DMS153 (cell line): ENCODE results near the gene ZNF282.
A peak's percentile ranks its signal among the peaks of the same experiment; 100 is the strongest.

Experiments used
- DNase-seq: peaks from one replicate; lab custom pipeline; 2025; lab: John Stamatoyannopoulos, UW

ZNF282 gene

DNA sequence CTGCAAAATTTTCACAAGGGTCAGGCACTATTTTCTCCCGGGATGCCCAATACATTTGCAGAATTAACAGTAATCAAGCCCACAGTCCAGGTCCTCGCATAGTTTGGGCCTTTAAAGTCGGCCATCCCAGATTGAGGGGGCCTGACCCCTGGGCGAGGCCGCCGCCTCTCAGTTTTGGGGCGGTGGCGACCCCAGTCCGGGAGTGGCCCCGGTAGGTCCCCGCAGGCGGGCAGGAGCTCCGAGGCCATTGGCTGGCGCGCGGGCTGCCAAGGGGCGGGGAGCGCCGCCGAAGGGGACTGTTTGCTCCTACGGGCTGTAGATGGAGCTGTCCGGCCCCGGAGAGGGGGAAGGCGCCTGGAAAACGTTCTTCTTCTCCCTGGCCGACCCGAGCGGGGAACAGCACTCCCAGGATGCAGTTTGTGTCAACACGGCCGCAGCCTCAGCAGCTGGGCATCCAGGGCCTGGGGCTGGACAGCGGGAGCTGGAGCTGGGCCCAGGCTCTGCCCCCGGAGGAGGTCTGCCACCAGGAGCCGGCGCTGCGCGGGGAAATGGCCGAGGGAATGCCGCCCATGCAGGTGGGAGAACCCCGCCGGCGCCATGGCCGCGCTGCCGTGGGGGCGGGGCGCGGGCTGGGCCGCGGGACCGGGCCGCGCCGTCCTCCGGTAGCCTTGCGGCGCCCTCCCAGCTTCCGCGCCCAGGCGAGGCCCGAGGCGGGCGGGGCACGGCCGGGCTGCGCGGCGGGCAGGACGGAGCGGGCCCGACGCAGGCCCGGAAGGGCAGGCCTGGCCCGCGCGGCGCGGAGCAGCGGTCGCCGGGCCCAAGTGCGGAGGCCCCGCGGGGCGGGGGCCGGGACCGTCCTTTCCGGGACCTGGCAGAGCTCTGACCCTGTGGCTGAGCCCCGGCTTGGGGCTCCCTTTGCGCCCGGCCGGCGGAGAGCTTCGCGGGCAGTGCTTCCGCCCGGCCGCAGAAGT is at the start of gene ZNF282:
Gene ZNF282, plus strand, starts transcription at position 367 of the 971 bp plus-strand sequence. Its CDS starts 44 bp downstream, at position 411.
- peak; percentile 83 for DNase-seq

DNA sequence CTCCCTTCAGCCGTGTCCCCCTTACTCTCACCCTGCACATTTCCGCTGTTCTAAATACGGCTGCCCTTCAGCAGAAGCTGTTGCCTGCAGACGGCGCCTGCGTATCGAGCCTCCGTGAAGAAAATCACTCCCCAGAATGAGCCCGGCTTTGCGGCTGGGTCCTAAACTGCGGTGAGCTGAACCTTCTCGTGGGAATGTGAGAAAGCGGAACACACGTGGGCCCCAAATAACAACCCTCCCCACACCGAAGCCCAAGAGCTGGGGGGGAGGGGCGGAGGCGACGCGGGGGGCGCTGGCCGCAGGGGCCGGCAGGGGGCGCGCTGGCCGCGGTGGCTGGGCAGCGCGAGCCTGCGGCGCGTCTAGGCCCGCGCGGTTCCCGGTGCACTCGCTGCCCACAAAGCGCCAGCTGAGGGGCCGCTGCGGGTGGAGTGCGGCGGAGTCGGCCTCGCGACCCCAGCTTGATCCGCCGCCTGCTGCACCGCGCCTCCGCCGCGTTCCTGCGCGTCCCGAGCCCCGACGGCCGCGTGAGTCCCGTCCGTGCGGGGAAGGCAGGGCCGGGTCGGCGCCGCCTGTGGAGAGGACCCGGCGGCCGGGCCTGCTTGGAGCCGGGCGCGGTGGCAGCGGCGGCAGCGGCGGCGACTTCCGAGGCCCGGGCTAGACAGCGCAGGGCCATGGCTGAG is 48.1 kb upstream of the ZNF282 start, which contains the start of gene ZNF398:
Gene ZNF398, plus strand, starts transcription at position 382 of the 680 bp plus-strand sequence. Its CDS starts 290 bp downstream, at position 672.
- DNase-seq: peak; percentile 51

DNA sequence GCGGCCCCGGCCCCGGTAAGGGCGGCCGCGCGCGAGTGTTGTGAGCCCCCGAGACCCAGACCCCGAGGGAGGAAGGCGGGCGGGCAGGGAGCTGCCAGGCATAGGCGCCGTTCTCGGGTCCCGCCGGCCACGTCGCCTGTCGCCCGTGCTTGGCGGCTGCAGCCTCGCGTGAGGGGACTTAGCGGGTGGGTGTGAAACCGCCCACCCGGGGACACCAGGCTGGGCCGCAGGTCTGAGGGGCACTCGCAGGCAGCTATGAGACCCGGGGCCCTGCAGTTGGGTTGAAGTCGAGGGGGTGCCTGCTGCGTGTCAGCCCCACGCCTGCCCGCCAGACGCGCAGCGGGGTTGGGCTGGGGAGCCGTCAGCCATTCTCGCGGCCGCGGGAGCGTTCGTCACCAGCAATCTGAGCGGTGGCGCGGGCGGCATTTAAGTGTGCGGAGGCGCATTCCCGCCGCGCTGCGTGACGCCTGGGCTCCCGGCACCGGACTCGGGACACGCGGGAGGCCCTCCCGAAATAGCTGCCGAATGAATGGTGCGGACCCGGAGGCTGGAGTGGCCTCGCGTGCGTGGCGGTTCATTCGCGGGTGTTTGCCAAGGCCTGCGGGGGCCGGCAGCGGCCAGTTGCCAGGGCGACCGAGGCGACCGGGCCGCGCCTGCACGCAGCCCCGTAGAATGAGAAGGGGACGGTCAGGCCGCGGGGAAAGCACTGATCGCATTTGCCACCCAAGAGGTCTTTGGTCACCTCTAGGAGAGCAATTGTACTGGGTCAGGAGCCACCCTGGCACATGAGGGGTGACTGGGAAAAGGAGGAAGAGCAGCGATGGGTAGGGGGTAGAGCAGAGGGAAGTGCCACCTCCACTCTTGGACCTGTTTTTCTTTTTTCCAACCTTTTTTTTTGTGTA is 47.3 kb upstream of the ZNF282 start:
- no peak for DNase-seq

DNA sequence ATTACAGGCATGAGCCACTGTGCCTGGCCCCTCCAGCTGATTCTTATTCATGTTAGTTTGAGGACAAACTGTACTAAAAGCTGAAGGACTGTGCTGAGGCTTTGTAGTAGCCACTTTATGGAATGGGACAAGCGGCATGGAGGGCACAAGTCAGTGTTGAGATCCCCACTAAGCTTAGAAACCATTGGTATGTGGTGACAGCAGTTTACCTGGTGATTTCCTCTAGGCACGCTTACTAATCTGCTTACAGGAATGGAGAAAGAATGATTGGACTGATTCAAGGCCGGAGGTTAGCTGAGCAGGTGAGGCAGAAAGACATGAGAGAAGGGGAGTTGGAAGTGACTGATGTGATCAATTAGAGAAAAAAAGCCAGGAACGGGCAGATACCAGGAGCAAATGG is 44.4 kb upstream of the ZNF282 start:
- no peak for DNase-seq

DNA sequence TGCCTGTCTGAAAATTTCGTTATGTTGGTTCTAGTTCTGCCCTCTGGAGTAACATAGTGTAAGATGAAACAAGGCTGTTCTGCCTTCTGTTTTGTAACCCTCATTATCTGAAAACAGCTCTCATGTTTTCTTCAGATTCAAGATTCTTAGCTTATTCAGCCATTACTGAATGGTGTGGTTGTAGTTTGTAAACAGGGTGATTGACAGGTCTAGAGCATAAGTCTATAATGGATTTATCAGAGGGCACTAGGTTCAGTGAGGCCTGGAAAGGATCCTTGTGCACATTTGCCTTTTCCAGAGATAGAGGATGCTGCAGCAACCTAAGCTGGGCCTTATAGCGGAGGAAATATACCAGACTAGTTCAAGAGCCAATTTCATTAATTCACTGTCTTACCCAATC is 42.0 kb upstream of the ZNF282 start:
- no peak for DNase-seq

DNA sequence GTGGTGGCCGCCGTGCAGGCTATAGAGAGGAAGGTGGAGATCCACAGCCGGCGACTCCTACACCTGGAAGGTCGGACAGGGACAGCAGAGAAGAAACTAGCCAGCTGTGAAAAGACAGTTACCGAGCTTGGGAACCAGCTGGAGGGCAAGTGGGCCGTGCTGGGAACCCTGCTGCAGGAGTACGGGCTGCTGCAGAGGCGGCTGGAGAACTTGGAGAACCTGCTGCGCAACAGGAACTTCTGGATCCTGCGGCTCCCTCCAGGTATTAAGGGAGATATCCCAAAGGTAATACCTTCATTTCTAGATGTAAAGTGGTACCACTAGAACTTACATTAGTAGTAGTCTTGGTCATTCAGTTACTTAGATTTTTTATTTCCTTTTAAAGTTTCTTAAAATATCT is 41.3 kb upstream of the ZNF282 start:
- no peak for DNase-seq

DNA sequence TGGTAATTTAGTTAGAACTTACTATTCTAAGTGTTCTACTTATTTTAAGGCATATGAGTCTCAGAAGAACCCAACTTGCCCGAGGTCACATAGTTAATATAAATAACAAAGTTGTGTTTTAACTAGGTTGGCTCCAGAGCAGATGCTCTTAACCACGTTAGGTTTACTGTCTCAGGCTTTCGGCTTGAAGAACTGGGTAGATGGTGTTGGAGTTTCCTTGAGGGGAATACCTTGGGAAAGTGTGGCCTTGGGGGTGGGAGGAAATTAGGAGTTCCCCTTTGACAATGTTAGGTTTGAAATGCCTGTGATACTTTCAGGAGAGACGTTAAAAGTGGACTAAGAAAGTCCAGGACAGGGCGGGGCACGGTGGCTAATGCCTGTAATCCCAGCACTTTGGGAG is 38.4 kb upstream of the ZNF282 start:
- no peak for DNase-seq

DNA sequence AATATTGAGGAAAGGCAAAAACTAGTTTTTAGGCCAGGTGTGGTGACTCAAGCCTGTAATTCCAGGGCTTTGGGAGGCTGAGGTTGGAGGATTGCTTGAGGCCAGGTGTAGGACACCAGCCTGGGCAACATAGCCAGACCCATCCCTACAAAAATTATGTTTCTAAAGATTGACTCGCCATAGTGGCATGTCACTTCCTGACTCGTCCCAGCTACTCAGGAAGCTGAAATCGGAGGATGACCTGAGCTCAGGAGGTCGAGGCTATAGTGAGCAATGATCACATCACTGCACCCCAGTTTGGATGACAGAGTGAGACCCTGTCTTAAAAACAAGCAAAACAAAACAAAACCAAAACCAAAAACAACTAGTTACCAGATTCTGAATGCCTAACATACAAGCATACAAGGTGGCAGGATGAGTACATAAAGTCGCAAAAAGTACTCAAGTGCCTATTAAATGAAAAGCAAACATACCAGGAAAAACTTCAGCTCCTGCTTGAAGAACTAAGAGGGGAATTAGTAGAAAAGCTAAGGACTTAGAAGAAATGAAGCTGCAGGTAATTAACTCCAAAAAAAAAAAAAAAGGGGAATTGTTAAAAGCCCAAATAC is 34.0 kb upstream of the ZNF282 start:
- DNase-seq: no peak

DNA sequence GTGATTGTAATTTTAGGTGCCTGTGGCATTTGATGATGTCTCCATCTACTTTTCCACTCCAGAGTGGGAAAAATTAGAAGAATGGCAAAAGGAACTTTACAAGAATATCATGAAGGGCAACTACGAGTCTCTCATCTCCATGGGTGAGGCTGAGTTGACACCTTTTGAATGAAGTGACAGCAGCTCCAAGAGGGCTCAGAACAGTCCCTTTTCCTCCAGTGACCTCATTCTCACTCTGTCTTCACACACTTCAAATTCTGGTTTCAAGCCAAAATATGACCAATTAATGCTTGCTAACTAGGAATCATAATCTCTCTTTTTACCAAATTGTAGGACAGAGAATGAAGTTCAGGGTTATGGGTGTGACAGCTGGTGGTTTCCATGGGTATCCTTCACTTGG is 29.2 kb upstream of the ZNF282 start:
- no peak for DNase-seq

DNA sequence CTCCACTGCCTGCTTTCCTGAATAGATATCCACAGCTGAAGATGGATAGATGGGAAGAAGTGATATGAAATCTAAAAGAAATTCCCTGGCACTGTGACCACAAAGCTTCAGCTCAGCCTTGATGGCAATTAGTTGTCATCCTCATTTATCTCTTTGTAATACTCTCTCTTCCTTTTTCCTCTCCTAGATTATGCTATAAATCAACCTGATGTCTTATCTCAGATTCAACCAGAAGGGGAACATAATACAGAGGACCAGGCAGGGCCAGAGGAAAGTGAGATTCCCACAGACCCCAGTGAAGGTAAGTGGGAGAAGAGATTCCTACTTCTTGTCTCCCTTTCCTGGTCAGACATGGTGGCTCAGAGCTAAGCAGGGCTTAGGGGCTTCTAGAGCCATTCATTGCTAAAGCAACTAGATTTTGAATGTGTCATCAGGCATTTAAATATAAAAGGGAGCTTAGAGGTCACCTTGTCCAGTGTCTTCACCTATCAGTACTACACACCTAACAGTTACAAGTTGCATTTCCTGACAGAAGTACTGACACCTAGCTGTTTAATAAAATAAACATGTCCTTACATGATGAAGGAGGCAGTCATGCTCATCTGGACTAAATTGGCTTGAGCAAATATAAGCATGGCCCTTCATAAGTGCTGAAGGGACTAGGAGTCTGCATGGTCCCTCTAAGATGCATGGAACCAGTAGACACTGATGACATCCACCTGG is 28.6 kb upstream of the ZNF282 start:
- no peak for DNase-seq

DNA sequence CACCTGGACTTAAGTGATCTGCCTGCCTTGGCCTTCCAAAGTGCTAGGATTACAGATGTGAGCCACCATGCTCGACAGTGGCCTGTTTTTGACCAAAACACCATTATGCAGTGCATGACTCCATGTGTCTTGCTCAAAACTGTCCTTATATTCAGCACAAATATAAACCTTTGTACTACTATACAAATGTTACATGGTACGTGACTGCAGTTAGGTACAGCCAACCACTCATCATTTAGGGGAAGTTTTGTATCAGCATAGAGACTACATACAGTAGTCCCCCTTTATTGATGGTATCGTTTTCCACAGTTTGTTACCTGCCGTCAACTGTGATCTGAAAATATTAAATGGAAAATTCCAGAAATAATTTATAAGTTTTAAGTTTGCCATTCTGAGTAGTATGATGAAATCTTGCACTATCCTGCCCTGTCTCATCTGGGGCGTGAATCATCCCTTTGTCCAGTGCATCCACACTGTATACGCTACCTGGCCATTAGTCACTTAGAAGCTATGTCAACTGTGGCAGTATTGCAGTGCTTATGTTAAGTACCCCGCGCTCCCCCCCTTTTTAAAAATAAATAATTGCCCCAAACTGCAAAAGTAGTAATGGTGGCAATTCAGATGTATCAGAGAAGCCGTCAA is 23.3 kb upstream of the ZNF282 start:
- DNase-seq: no peak

DNA sequence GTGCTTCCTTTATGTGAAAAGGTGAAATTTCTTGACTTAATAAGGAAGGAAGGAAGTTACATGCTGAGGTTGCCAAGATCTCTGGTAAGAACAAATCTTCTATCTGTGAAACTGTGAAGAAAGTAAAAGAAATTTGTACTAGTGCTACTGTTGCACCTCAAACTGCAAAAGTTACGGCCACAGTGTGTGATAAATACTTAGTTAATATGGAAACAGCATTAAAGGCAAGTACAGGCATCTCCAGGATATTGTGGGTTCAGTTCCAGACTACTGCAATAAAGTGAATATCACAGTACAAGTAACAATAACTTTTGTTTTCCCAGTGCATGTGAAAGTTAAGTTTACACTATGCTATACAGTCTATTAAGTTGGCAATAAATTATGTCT is 22.8 kb upstream of the ZNF282 start:
- DNase-seq: no peak

DNA sequence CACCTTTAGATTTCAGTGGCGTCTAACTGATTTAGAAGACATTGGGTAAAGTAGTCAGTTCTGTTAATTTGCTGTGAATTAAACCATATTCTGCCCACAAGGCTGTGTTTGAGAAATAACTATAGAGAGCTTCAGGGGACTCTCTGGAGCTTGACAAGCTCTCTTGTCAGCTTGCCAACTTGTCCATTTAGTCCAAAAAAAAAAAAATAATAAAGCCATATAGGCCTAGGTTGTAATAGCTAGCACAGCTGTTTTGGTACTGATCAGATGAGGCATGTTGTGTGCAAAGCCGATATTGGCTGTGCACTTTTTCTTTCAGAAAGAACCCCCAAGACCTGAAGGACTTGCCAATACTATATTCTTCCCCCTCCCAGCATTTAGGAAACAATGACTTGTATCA is 20.2 kb upstream of the ZNF282 start:
- DNase-seq: no peak

DNA sequence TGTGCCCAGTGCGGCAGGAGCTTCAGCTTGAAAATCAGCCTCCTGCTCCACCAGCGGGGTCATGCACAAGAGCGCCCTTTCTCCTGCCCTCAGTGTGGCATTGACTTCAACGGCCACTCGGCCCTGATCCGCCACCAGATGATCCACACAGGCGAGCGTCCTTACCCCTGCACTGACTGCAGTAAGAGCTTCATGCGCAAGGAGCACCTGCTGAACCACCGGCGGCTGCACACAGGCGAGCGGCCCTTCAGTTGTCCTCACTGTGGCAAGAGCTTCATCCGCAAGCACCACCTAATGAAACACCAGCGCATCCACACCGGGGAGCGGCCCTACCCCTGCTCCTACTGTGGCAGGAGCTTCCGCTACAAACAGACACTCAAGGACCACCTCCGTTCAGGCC is 16.1 kb upstream of the ZNF282 start:
- DNase-seq: no peak

DNA sequence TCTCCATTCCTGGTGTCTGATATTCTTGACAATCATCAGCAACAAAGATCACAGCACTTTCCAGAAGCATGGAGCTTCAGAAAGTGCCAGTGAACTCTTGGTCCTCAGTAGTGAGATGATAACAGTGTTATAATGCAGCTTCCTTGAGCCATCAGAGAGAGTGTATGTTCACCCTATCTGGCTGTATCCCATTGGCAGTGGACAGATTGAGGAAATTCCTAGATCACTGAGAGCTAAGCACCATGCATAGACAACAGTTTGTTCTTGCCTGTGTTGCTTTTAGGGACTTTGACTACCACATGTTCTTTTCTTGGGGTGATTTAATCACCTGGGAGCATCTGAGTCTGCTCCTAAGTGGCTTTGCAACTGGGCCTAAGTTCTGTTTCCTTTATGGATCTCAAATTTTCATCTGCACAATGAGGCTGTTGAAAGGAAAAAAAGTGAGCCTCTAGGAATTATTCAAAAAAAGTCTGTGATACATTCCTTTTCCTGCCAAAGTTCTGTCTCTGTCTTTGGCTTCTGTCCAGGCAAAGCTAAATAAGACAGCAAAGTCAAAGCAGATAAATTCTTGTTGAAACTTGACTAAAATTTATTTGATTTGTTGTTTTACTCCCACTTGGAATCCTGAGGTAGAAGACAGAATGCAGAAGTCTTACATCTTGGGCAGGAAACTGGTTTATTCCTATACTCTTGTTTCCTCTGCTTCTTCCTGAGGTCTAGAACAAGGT is 14.5 kb upstream of the ZNF282 start:
- DNase-seq: no peak

DNA sequence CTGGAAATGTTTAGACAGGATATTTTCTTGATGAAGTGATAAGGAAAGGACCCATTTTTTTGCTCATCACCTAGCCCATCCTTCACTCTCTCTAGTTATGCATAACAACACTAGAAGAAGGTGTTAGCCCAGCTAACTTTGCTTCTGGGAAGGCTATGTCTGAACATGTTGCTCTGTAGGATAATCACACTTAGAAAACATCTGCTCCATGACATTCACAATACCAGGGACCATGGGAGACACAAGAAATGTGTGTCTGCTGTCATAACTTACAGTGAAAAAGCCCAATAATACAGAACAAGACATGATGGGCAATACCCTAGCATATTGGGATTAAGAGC is 13.9 kb upstream of the ZNF282 start:
- DNase-seq: no peak

DNA sequence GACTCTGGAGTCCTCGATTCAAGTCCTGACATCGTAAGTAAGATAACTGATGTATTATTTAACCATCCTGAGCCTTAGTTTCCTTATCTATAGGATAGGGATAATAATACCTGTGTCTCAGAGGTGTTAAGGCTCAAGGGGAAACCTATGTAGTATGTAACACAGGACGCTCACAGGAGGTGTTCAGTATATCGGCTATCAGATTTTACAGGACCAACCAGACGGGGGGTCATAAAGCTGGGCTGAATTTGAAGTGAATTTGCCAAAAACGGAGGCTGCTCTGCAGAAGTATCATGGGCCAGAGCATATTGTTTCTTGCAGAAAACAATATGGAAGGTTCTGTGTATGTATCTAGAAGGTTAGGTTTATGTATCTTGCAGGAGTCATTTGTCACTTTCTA is 11.1 kb upstream of the ZNF282 start:
- no peak for DNase-seq

DNA sequence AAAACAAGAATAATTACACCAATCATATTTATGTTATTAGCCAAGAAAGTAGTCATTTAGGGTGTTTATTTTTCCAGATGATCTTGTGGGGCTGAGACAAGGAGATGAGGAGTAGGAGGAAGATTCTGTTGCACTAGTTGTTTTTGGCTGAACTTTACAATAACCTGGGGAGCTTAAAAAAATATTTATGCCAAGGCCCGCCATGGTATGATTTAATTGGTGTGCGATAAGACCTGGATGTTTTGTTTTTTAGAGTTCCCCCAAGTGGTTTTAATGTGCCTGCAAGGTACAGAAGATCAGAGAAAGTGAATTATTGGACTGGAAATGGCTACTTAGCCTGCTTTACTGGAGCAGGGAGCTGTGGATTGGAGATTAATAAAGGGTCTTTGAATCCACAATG is 7.1 kb upstream of the ZNF282 start:
- DNase-seq: no peak

DNA sequence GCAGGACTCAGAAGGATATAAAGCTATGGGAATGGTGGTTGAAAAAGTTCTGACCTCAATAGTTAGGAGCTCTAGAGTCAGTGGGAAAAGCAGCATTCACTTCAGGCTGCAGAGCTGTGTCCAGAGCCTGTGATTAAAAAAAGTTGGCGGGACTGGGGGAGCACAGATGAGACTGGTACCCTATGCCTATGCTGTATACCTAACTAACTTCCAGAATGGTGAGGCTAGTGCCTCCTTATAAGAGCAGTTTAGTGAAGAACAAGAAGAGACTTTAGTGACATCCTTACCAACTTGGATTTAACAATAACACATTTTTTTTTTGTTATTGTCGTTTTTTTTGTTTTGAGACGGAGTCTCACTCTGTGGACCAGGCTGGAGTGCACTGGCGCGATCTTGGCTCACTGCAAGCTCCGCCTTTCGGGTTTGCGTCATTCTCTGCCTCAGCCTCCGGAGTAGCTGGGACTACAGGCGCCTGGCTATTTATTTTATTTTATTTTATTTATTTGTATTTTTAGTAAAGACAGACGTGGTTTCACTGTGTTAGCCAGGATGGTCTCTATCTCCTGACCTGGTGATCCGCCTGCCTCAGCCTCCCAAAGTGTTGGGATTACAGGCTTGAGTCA is 6.6 kb upstream of the ZNF282 start:
- DNase-seq: no peak

DNA sequence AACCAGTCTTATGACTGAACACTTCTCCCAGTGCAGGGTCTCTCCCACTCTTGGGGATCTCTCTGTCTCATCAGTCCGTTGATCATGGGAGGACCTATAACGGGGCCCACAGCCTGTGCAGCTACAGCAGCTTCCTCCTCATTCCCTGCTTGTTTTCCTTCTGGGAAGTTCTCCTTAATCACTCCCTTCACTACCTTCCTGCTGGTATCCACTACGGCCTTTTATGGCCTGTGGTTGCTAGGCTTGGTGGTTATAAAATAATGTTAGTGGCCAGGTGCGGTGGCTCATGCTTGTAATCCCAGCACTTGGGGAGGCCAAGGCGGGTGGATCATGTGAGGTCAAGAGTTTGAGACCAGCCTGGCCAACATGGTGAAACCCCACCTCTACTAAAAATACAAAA is 3.5 kb upstream of the ZNF282 start:
- no peak for DNase-seq
